Activated CD8-positive, alpha-beta memory T cell treated with anti-CD3 and anti-CD28 coated beads for 48 hours (primary cell): ENCODE measurements around the gene FAM111A.

Source experiments
- DNase-seq, 3 experiments: peaks; one replicate each; pipeline ENCODE4 v3.0.0-alpha.2; 2020; ENCODE audit warnings: low read depth in 2 of 3, low spot score in 2 of 3

The FAM111A gene

DNA sequence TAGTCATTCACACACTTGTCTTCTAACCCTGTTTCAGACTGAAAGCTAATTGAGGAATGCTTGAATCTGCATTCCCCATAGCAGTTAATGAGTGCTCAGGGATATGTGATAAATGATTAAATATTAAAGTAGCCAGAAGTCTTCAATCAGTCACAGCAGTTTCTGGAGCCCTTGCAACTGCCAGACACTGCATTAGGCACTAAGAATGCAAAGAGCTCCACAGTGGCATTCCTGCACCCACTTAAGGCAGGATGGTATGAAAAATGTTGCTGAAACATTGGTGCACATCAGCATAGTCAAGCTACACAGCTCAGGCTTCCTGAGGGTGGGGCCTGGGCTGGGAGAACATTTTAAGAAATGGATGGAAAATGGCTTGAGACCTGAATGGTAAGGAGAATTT is 35.7 kb downstream of the FAM111A start:
- no peak for DNase-seq

DNA sequence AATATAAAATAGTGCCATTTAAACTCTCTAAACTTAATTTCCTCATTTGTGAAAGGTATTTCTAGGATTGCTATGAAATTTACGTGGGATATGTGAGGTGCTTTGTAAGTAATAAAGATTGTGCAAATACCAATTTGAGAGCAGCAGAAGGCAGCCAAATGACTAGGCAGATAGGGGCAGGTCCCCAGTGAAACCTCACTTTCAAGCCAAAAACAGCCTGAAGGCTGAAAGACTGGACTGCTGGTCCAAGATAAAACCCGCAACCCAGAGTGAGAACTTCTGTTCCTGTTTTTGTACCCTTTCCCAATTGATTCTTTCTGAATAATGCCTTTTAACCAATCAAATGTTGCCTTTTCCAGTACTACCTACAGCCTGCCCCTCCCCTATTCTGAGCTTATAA is 36.5 kb downstream of the FAM111A start:
- no peak for DNase-seq

GRCh38 chr11:59180168-59180776 is 37.6 kb downstream of the FAM111A start:
- no peak for DNase-seq

GRCh38 chr11:59180907-59181306 is 38.3 kb downstream of the FAM111A start:
- DNase-seq, result no peak

DNA sequence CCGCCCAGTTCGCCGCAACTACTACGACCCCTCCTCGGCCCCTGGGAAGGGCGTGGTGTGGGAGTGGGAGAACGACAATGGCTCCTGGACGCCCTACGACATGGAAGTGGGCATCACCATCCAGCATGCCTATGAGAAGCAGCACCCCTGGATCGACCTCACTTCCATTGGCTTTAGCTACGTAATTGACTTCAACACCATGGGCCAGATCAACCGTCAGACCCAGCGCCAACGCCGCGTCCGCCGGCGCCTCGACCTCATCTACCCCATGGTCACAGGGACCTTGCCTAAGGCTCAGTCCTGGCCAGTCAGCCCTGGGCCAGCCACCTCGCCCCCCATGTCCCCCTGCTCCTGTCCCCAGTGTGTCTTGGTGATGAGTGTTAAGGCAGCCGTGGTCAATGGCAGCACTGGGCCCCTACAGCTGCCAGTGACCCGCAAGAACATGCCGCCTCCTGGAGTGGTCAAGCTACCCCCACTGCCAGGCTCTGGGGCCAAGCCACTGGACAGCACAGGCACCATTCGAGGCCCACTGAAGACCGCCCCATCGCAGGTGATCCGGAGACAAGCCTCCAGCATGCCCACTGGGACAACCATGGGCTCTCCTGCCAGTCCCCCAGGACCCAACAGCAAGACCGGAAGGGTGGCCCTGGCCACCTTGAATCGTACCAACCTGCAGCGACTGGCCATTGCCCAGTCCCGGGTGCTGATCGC is 39.2 kb downstream of the FAM111A start:
- DNase-seq, result no peak

- no peak for DNase-seq
Measured at GRCh38 chr11:59182457-59183151, 39.9 kb downstream of the FAM111A start.

- no peak for DNase-seq
Measured at GRCh38 chr11:59183771-59184170, 41.1 kb downstream of the FAM111A start.

DNA sequence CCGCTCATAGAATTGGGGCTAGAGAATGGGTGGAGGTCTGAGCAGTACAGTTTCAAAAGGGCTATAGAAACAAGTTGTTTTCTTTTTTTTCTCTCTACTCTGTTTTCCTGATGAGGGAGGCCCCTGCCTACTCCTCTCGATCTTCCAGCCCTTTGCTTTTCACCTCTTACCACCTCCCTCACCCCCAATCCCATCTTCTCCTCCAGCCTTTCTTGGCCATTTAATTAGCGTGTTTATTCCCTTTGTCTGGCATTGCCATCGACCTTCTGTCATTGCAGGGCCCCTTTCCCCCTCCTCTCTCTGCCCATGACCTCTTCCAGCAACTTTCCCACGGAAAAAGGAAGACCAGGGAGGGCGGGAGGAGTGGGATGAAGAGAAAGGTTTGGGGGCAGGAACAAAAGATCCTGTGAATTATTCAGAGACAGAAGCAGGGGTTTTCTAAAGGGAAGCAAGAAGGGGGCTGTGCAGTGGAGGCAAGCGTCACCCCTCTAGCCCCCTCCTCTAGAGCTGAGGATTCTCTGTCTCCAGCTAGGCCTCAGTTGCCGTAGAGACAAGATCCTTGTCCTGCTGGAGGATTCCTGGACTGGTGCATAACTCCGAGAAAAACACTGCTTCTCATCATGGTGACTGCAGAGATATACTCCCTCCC is 42.2 kb downstream of the FAM111A start:
- DNase-seq, result no peak

DNA sequence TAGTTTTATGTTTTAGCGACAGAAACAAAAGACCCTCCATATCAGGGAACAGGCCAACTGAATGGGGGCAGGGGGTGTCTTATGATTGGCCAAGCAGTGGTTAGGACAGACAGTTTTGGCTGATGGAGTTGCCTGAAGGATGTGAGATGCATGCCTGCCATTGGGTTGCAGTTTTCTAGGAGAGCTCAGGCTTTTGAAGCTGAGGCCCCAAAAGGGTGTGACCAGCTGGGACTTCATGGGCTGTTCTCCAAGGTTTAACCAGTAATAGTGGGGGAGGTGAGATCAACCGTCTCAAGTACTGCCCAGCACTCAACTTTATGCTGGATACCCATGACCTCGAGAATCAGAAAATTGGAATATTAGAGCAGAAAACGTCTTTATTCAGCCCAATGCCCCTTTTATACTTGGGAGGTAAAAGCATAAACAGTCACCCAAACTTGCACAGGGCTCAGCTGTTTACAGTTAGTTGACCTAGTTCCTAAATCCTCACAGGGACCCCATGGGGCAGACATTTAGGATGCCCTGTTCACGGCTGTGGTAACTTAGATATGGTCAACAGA is 42.8 kb downstream of the FAM111A start:
- no peak for DNase-seq

DNA sequence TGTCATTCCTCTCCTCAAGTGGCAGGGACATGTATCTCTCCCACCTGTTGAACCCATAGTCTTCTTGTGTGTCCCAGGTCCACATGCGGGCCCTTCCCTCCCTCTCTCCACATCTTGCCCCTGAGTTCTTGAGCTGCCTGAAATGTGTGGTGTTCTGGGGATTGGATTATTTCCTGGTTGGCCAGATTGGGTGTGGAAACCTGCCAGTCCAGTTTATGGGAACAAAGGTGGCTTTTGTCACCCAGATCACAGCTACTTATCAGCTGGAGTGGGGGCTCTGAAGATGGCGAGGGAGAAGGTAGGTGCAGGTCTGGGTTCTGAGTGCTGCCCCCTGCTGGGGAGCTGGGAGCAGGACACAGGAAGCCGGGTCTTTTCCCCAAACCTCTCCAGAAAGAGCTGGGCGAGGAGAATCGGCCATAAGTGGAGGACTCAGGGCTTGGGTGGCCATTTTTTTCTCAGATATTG is 43.5 kb downstream of the FAM111A start:
- peak in 1 of 3 experiments; percentile 46 for DNase-seq

GRCh38 chr11:59187035-59187434 is 44.4 kb downstream of the FAM111A start:
- no peak for DNase-seq

- no peak for DNase-seq
Measured at GRCh38 chr11:59187587-59187986, 44.9 kb downstream of the FAM111A start.

DNA sequence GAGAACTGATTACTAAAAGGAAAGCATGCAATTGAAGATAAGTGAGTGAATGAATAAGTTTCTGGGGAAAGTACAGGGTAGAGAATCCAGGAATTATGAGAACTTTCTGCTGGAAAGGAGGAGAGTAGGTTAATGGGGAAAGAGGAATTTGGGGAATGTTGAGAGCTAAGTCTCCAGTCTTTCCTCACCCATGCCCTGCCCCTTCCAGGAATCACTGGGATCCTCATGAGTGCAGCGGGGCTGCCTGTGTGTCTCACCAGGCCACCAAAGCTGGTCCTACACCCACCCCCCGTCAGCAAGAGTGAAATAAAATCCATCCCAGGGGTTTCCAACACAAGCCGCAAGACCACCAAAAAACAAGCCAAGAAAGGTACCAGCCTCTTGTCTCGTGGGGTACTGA is 46.3 kb downstream of the FAM111A start:
- DNase-seq, result no peak

- DNase-seq, result no peak
Measured at GRCh38 chr11:59189986-59190385, 47.3 kb downstream of the FAM111A start.

GRCh38 chr11:59191095-59191494 is 48.4 kb downstream of the FAM111A start:
- DNase-seq, result no peak

GRCh38 chr11:59191890-59192289 is 49.2 kb downstream of the FAM111A start:
- no peak for DNase-seq

DNA sequence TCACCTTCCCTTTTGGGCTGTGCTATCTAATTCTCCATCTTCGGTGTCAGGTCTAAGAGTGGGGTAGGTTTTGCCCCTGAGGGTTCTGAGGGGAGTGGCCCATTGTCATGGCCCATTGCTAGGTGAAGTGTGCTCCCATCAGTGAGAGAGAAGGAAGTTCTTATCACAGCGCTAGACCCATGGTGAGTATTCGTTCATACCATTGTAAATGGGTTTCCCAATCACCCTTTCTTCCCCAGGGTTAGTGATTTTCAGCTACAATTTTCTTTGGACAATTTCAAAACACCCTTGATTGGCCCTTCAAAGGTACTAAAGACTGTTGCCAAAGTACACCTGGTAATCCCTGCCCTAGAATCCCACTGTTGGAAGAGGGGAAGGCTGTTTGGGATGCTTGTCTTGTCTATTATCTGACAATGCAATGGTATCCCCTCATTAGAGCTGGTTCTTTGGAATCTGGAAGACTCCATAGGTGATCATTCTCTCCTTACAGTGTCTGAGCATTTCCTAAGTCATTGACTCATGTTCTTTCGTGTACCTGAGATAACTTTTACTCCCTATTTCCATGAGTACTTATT is 49.9 kb downstream of the FAM111A start:
- no peak for DNase-seq

DNA sequence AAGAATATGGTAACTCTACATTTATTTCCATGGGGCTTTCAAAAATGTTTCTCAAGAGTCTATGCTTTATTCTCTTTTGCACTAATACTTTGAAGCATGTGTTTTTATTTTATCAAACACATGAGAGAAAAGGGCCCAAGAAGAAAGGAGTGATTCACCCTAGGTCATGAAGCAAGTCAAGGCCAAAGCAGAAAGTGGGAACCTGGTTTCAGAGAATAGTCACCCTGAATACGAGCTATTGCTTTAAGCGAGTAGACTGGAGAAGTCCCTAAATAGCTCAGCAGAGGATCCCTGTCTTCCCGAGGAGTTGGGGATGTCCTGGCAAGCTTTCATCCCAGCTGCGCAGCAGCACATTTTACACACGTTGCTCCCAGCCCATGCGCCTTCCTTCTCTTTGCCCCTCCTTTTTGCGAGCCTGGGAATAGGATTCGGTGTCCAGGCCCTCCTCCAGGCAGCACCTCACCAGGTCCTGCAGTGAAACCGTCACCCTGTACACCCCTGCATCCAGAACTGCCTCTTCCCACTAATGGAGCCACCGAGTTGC is 51.0 kb downstream of the FAM111A start:
- no peak for DNase-seq

- DNase-seq, result no peak
Measured at GRCh38 chr11:59195586-59195985, 52.9 kb downstream of the FAM111A start.

DNA sequence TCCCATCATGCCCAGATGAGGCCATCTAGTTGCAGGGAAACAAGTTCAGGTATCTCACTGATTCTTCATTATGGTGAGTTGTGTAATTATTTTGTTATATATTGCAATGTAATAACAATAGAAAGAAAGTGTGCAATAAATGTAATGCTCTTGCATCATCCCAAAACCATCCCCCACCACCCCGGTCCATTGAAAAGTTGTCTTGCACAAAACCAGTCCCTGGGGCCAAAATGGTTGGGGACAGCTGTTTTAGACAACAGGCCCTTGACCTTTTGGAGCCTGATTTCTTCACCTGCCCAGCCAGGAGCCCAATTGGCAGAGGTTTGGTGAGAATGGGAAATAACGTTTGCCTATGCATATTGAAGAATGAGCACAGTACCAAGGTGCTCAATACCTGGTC is 54.1 kb downstream of the FAM111A start:
- DNase-seq, result no peak

DNA sequence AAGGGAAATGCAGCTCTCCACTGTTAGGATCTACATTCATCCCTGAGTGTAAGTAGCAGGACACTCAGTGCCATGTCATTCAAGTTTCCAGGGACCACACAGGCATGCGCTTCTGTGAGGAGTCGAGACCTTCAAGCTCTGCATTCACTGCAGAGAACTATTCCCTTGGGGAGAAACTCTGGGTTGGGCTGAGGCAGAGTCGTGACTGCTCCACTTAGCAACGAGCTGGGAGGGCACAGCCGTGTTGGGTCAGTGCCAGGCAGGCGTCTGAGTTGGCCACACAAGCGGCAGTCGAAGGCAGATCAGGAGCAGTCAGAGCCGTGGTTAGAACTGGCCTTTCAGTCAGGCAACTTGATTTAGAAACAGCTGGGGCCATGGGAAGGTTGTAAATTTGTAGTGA is 55.3 kb downstream of the FAM111A start:
- no peak for DNase-seq
